22Rv1 (cell line): Measurements from ENCODE around the gene EFCAB7.
A peak's percentile ranks its signal among the peaks of the same experiment; 100 is the strongest.

Source experiments
- H3K27ac ChIP-seq: fragments of 450-650 bp; 2 replicates; pipeline ENCODE4 v1.5.1; 2017
- ZFX ChIP-seq: fragments of 450-650 bp; IDR thresholded peaks from 2 replicates; pipeline ENCODE4 v1.6.1; 2017; ENCODE audit warnings: antibody characterized with exemption, borderline replicate concordance
- TF ChIP-seq, protein P1 (sequence below): fragments of 450-650 bp; IDR thresholded peaks from 2 replicates; pipeline ENCODE4 v1.5.1; 2017; ENCODE audit warnings: mild to moderate bottlenecking

EFCAB7 gene

DNA sequence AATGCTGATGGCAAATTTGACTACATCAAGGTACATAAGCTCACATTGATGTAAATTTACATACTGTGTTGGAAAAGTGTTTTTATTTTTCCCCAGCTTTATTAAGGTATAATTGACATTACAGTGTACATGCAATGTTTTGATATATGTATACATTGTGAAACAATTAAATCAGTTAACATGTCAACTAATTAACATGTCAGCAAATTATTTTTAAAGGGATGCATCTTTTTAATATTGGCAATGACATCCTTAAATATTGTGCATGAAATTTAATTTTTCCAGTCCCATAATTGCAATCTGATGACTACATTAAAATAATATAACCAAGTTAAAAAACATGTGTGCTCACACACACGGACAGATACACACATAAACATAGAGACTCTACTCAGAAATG is 9.4 kb downstream of the EFCAB7 start:
- TF ChIP-seq, protein P1, sequence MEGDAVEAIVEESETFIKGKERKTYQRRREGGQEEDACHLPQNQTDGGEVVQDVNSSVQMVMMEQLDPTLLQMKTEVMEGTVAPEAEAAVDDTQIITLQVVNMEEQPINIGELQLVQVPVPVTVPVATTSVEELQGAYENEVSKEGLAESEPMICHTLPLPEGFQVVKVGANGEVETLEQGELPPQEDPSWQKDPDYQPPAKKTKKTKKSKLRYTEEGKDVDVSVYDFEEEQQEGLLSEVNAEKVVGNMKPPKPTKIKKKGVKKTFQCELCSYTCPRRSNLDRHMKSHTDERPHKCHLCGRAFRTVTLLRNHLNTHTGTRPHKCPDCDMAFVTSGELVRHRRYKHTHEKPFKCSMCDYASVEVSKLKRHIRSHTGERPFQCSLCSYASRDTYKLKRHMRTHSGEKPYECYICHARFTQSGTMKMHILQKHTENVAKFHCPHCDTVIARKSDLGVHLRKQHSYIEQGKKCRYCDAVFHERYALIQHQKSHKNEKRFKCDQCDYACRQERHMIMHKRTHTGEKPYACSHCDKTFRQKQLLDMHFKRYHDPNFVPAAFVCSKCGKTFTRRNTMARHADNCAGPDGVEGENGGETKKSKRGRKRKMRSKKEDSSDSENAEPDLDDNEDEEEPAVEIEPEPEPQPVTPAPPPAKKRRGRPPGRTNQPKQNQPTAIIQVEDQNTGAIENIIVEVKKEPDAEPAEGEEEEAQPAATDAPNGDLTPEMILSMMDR: no peak
- no peak for TF ChIP-seq ZFX
- H3K27ac ChIP-seq: no peak overlapping the region

DNA sequence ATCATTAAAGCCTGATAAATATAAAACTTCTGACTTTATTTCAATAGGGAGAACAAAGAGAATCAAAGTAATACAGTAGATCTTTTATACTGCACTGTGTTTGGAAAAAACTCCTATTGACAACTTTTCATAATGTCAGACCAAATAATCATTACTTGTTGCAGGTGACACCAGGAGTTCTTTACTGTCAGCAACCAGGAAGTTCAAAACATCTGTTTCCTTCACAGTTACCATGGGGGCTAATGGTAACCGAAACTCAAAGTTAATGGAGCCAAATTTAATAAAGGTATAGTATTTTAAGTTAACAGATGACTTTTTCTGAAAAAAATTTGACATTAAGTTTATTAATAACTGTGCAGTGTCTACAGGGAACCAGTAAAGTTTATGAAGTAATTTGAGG is 10.6 kb downstream of the EFCAB7 start:
- H3K27ac ChIP-seq: no peak overlapping the region
- TF ChIP-seq, protein P1: no peak
- no peak for TF ChIP-seq ZFX

DNA sequence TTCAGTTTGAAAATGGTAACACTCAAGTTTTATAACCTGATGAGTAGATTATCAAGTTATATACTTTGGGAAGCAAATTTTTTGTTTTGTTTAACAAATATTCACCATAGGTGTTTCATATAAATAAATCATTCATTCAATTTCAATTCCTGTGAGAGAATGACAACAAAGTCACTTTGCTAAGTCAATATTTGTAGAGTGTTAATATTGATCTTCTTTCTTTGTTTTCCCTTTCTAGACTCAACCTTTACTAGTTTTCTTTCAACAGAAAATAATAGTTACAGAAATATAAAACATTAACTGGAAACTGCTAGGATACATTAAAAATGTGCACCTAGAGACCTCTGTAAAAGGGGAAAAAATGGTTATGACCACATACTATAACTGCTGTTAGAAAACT is 11.1 kb downstream of the EFCAB7 start:
- TF ChIP-seq, protein P1: no peak
- TF ChIP-seq ZFX: no peak
- H3K27ac ChIP-seq: no peak overlapping the region

DNA sequence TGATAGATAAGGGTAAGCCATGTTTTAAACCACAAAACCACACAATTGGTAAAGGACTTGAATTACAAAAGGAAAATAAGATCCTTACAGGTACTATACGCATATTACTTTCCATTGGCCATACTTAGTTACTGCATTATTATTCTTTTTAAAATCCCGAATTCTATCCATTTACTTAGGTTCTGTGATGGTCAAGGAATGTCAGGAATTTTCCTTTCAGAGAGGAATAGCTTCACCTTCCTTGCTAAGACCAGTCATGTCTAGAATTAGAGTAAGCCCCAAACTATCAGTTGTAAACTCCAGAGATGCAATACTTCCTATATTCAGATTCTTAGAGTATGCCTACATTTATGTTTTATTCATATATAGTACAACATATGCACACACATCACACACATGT is 13.7 kb downstream of the EFCAB7 start:
- TF ChIP-seq, protein P1: no peak
- TF ChIP-seq ZFX: no peak
- no peak overlapping the region for H3K27ac ChIP-seq

DNA sequence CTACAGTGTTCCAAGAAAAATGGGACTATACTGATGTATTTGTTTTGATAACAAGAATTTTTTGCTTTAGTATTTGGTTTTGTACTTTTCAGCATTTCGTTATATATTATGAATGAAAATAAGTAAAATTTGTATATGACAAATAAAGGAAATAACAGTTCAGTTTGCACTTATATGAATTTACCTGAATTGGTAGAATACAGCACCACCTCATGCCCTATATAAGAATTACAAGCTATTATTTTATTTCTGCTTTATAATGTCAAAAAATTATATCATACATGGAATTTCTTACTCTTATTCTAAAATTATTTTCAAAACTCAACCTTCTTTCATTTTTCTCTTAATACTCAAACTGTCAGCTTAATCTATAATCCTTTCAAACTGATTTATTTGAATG is 14.6 kb downstream of the EFCAB7 start:
- no peak overlapping the region for H3K27ac ChIP-seq
- TF ChIP-seq, protein P1: peak; percentile 74
- no peak for TF ChIP-seq ZFX

DNA sequence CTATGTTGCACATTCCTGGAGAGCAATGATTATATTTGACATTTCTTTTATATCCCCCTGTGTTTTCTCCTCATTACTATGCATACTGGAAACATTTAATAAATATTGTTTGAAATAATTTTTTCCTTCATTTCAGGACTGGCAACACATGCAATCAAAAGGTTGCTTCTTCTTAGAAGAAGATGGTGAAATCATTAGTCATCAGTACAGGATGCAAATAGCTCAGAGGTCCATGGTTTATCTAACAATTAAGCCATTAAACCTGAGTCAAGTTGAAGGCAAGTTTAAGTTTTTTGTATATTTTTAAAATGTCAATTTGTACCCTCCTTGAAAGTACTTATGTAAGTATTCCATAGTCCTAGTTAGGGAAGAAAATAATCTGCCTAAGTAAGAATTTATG is 22.5 kb downstream of the EFCAB7 start:
- TF ChIP-seq, protein P1: no peak
- no peak for TF ChIP-seq ZFX
- H3K27ac ChIP-seq: no peak overlapping the region

DNA sequence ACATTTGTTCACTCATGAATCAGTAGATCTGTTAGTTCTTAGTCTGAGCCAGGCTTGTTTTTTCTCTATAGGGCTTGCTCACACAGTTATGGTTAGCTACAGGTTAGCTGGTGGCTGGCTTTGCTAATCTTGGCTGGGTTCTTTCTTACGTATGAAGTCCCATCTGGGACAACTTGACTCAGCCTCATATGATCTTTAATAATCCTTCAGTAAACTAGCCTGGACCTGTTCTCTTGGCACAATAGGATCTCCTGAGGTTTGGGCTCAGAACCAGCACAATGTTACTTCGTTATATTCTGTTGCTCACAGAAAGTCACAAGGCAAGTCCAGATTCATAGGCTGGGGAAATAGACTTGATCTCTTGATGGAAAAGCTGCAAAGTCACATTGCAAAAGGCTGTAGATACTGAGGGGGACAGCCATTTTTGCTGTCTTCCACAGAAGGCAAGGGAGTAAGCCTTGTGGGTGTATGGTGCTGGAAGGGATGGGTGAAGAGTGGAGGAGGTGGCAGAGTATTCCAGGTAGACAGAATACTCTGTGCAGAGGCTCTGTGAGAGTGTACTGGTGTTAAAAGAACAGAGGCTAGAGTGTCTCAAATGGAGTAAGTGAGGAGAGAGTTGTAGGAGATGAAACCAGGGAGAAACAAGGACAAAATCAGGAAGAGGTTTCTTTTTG is 24.4 kb downstream of the EFCAB7 start:
- H3K27ac ChIP-seq: no peak overlapping the region

More for the DNA sequence above, 24.4 kb downstream of the EFCAB7 start:
- TF ChIP-seq, protein P1: no peak
- no peak for TF ChIP-seq ZFX
